SK-N-SH treated with all-trans-retinoic acid at 6 μM for 48 hours (cell line): ENCODE data around the gene OR52E8.

ENCODE experiments used
- ATAC-seq: fragments of 200-7000 bp; cut with Tn5 transposase; 3 replicates; pipeline ENCODE4 v1.9.1; 2020; ENCODE audit warnings: mild to moderate bottlenecking, moderate library complexity
- ARNTL ChIP-seq: fragments of 450-650 bp; formaldehyde crosslinking; IDR thresholded peaks from 2 replicates; pipeline ENCODE4 v1.5.0; 2020; ENCODE audit warnings: low read depth, mild to moderate bottlenecking, moderate library complexity, borderline replicate concordance
- BACH2 ChIP-seq: fragments of 250-450 bp; sonication (Bioruptor Pico); IDR thresholded peaks from 2 replicates; pipeline ENCODE4 v1.9.0; 2021; ENCODE audit warnings: mild to moderate bottlenecking, borderline replicate concordance
- CSDC2 ChIP-seq: fragments of 250-450 bp; sonication (Bioruptor Pico); IDR thresholded peaks from 2 replicates; pipeline ENCODE4 v1.5.0; 2020; ENCODE audit warnings: mild to moderate bottlenecking, moderate library complexity
- ESRRG ChIP-seq: fragments of 250-450 bp; sonication (Bioruptor Pico); IDR thresholded peaks from 2 replicates; pipeline ENCODE4 v1.6.1; 2021; ENCODE audit warnings: mild to moderate bottlenecking
- GLIS3 ChIP-seq: fragments of 250-450 bp; sonication (Bioruptor Pico); IDR thresholded peaks from 2 replicates; pipeline ENCODE4 v1.5.0; 2020; ENCODE audit warnings: mild to moderate bottlenecking, moderate library complexity
- ISL1 ChIP-seq: fragments of 250-450 bp; sonication (Bioruptor Pico); IDR thresholded peaks from 2 replicates; pipeline ENCODE4 v2.1.2; 2022; ENCODE audit warnings: mild to moderate bottlenecking, moderate library complexity
- OSR1 ChIP-seq: fragments of 250-450 bp; sonication (Bioruptor Pico); IDR thresholded peaks from 2 replicates; pipeline ENCODE4 v1.8.0; 2022; ENCODE audit warnings: moderate library complexity, mild to moderate bottlenecking, inconsistent platforms
- POU6F1 ChIP-seq: fragments of 250-450 bp; sonication (Bioruptor Pico); IDR thresholded peaks from 2 replicates; pipeline ENCODE4 v1.8.0; 2021; ENCODE audit warnings: low read depth, mild to moderate bottlenecking, moderate library complexity, borderline replicate concordance
- PPARA ChIP-seq: fragments of 250-450 bp; sonication (Bioruptor Pico); IDR thresholded peaks from 2 replicates; pipeline ENCODE4 v1.5.0; 2020; ENCODE audit warnings: mild to moderate bottlenecking, borderline replicate concordance
- RARB ChIP-seq: fragments of 250-450 bp; sonication (Bioruptor Pico); IDR thresholded peaks from 2 replicates; pipeline ENCODE4 v1.8.0; 2021; ENCODE audit warnings: mild to moderate bottlenecking, moderate library complexity
- SNAI2 ChIP-seq: fragments of 250-450 bp; sonication (Bioruptor Pico); IDR thresholded peaks from 2 replicates; pipeline ENCODE4 v1.5.0; 2020; ENCODE audit warnings: mild to moderate bottlenecking, moderate library complexity
- TCF4 ChIP-seq: fragments of 250-450 bp; sonication (Bioruptor Pico); IDR thresholded peaks from 2 replicates; pipeline ENCODE4 v1.8.0; 2021; ENCODE audit warnings: mild to moderate bottlenecking, moderate library complexity, borderline replicate concordance
- TOX ChIP-seq: fragments of 250-450 bp; sonication (Bioruptor Pico); IDR thresholded peaks from 2 replicates; pipeline ENCODE4 v1.8.0; 2021; ENCODE audit warnings: mild to moderate bottlenecking, moderate library complexity, borderline replicate concordance
- ZC3H10 ChIP-seq: fragments of 250-450 bp; sonication (Bioruptor Pico); IDR thresholded peaks from 2 replicates; pipeline ENCODE4 v1.5.1; 2021; ENCODE audit warnings: mild to moderate bottlenecking, moderate library complexity
- ZFP3 ChIP-seq: fragments of 250-450 bp; sonication (Bioruptor Pico); IDR thresholded peaks from 2 replicates; pipeline ENCODE4 v1.5.0; 2020; ENCODE audit warnings: mild to moderate bottlenecking, moderate library complexity
- ZFP30 ChIP-seq: fragments of 450-650 bp; formaldehyde crosslinking; IDR thresholded peaks from 2 replicates; pipeline ENCODE4 v1.5.0; 2022; ENCODE audit warnings: mild to moderate bottlenecking, moderate library complexity
- ZNF565 ChIP-seq: fragments of 450-650 bp; formaldehyde crosslinking; conservative IDR thresholded peaks from 2 replicates; pipeline ENCODE4 v1.5.0; 2020; ENCODE audit warnings: low read depth, mild to moderate bottlenecking, moderate library complexity
- ZNF70 ChIP-seq: fragments of 450-650 bp; formaldehyde crosslinking; IDR thresholded peaks from 2 replicates; pipeline ENCODE4 v1.5.0; 2020; ENCODE audit warnings: mild to moderate bottlenecking, moderate library complexity
- ZNF8 ChIP-seq: fragments of 450-650 bp; formaldehyde crosslinking; IDR thresholded peaks from 2 replicates; pipeline ENCODE4 v1.5.0; 2020; ENCODE audit warnings: mild to moderate bottlenecking, moderate library complexity
- TF ChIP-seq, protein P1 (sequence below): fragments of 250-450 bp; sonication (Bioruptor Pico); IDR thresholded peaks from 2 replicates; pipeline ENCODE4 v1.5.0; 2020; ENCODE audit warnings: mild to moderate bottlenecking, moderate library complexity
- TF ChIP-seq, protein P2 (sequence below): fragments of 250-450 bp; sonication (Bioruptor Pico); IDR thresholded peaks from 2 replicates; pipeline ENCODE4 v1.5.1; 2021; ENCODE audit warnings: mild to moderate bottlenecking, moderate library complexity
- TF ChIP-seq, protein P3 (sequence below): fragments of 250-450 bp; sonication (Bioruptor Pico); IDR thresholded peaks from 2 replicates; pipeline ENCODE4 v1.8.0; 2020; ENCODE audit warnings: mild to moderate bottlenecking, moderate library complexity, borderline replicate concordance
- TF ChIP-seq, protein P4 (sequence below): fragments of 250-450 bp; sonication (Bioruptor Pico); IDR thresholded peaks from 2 replicates; pipeline ENCODE4 v1.5.1; 2020; ENCODE audit warnings: low read depth, mild to moderate bottlenecking, moderate library complexity

OR52E8 gene

DNA sequence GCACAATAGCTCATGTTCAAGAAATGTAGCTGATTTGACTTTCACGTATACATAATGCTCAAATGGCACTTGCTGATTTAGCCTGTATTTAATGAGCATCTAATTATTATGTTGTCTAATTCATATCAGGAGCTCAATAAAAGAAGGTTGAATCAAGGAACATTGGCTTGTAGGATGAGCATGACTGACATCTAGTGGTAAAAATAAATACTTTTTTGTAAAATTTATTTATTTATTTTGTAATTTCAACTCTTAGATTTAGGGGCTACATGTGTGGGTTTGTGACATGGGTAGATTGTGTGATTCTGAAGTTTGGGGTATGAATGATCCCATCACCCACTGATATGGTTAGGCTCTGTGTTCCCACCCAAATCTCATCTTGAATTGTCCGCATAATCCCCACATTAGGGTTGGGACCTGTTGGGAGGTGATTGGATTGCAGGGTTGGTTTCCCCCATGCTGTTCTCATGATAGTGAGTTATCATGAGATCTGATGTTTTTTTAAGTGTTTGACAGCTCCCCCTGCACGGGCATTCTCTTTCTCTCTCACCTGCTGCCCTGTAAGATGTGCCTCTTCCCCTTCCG lies 33.8 kb upstream of the OR52E8 start:
- ATAC-seq = no peak
- TF ChIP-seq ZNF70 (CRISPR knock-in tag) (no peak), ZNF565 (CRISPR knock-in tag) (no peak), ESRRG (no peak), ZNF8 (CRISPR knock-in tag) (no peak), GLIS3 (CRISPR knock-in tag) (no peak), ISL1 (CRISPR knock-in tag) (no peak), PPARA (CRISPR knock-in tag) (no peak), ZFP30 (no peak), ZFP3 (CRISPR knock-in tag) (no peak), CSDC2 (no peak), TCF4 (CRISPR knock-in tag) (no peak), ZC3H10 (CRISPR knock-in tag) (no peak), SNAI2 (CRISPR knock-in tag) (no peak), RARB (no peak), POU6F1 (CRISPR knock-in tag) (no peak), ARNTL (no peak)
- TF ChIP-seq, protein P1, sequence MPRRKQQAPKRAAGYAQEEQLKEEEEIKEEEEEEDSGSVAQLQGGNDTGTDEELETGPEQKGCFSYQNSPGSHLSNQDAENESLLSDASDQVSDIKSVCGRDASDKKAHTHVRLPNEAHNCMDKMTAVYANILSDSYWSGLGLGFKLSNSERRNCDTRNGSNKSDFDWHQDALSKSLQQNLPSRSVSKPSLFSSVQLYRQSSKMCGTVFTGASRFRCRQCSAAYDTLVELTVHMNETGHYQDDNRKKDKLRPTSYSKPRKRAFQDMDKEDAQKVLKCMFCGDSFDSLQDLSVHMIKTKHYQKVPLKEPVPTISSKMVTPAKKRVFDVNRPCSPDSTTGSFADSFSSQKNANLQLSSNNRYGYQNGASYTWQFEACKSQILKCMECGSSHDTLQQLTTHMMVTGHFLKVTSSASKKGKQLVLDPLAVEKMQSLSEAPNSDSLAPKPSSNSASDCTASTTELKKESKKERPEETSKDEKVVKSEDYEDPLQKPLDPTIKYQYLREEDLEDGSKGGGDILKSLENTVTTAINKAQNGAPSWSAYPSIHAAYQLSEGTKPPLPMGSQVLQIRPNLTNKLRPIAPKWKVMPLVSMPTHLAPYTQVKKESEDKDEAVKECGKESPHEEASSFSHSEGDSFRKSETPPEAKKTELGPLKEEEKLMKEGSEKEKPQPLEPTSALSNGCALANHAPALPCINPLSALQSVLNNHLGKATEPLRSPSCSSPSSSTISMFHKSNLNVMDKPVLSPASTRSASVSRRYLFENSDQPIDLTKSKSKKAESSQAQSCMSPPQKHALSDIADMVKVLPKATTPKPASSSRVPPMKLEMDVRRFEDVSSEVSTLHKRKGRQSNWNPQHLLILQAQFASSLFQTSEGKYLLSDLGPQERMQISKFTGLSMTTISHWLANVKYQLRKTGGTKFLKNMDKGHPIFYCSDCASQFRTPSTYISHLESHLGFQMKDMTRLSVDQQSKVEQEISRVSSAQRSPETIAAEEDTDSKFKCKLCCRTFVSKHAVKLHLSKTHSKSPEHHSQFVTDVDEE (CRISPR knock-in tag) = no peak
- TF ChIP-seq, all 23 proteins: peak for 0

DNA sequence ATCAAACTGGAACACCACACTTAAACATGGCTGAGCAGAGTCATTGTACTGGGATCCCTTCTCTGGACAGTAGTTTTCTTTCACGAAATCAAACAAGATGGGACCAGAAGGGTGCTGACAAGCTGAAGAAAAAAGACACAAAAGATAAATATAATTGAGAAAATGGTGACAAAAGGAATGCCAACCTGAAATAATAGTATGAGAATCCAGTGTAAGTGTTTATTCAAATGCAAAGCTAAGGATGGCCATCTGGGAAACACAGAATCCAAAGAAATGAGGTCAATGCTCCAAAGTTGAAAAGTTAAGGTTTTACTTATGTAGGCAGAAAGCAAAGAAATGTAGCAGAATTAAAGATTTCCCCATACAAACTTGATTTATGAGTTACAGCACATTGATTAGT lies 30.2 kb upstream of the OR52E8 start:
- no peak for ATAC-seq
- no peak for TF ChIP-seq SNAI2 (CRISPR knock-in tag)
- no peak for TF ChIP-seq OSR1 (CRISPR knock-in tag)
- TF ChIP-seq POU6F1 (CRISPR knock-in tag) = no peak
- no peak for TF ChIP-seq ZNF8 (CRISPR knock-in tag)
- no peak for TF ChIP-seq ZFP30
- TF ChIP-seq CSDC2 = no peak
- TF ChIP-seq, protein P2, sequence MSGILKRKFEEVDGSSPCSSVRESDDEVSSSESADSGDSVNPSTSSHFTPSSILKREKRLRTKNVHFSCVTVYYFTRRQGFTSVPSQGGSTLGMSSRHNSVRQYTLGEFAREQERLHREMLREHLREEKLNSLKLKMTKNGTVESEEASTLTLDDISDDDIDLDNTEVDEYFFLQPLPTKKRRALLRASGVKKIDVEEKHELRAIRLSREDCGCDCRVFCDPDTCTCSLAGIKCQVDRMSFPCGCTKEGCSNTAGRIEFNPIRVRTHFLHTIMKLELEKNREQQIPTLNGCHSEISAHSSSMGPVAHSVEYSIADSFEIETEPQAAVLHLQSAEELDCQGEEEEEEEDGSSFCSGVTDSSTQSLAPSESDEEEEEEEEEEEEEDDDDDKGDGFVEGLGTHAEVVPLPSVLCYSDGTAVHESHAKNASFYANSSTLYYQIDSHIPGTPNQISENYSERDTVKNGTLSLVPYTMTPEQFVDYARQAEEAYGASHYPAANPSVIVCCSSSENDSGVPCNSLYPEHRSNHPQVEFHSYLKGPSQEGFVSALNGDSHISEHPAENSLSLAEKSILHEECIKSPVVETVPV (CRISPR knock-in tag) = no peak
- TF ChIP-seq ESRRG = no peak
- TF ChIP-seq, protein P3, sequence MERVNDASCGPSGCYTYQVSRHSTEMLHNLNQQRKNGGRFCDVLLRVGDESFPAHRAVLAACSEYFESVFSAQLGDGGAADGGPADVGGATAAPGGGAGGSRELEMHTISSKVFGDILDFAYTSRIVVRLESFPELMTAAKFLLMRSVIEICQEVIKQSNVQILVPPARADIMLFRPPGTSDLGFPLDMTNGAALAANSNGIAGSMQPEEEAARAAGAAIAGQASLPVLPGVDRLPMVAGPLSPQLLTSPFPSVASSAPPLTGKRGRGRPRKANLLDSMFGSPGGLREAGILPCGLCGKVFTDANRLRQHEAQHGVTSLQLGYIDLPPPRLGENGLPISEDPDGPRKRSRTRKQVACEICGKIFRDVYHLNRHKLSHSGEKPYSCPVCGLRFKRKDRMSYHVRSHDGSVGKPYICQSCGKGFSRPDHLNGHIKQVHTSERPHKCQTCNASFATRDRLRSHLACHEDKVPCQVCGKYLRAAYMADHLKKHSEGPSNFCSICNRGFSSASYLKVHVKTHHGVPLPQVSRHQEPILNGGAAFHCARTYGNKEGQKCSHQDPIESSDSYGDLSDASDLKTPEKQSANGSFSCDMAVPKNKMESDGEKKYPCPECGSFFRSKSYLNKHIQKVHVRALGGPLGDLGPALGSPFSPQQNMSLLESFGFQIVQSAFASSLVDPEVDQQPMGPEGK (CRISPR knock-in tag) = no peak
- TF ChIP-seq ZFP3 (CRISPR knock-in tag) = no peak
- no peak for TF ChIP-seq ZNF565 (CRISPR knock-in tag)
- TF ChIP-seq PPARA (CRISPR knock-in tag) = no peak
- no peak for TF ChIP-seq ISL1 (CRISPR knock-in tag)
- no peak for TF ChIP-seq BACH2
- no peak for TF ChIP-seq TOX (CRISPR knock-in tag)
- no peak for TF ChIP-seq ZC3H10 (CRISPR knock-in tag)
- TF ChIP-seq RARB = no peak
- no peak for TF ChIP-seq GLIS3 (CRISPR knock-in tag)
- TF ChIP-seq, protein P4, sequence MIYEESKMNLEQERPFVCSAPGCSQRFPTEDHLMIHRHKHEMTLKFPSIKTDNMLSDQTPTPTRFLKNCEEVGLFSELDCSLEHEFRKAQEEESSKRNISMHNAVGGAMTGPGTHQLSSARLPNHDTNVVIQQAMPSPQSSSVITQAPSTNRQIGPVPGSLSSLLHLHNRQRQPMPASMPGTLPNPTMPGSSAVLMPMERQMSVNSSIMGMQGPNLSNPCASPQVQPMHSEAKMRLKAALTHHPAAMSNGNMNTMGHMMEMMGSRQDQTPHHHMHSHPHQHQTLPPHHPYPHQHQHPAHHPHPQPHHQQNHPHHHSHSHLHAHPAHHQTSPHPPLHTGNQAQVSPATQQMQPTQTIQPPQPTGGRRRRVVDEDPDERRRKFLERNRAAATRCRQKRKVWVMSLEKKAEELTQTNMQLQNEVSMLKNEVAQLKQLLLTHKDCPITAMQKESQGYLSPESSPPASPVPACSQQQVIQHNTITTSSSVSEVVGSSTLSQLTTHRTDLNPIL = no peak
- no peak for TF ChIP-seq ZNF70 (CRISPR knock-in tag)
